CD14-positive monocyte (primary cell): ENCODE results near the gene DUOXA2. TPM values are rescaled to one million over a fixed set of nuclear protein-coding genes. Genes with fewer than 3 reads are reported as not detected.

Experiments
- DNase-seq, 3 donors: peaks; one replicate each; pipeline ENCODE4 v3.0.0-alpha.2; 2011 to 2022
- H2AFZ ChIP-seq: 2 replicates; pipeline ENCODE4 v1.6.0; 2012; ENCODE audit warnings: mild to moderate bottlenecking, low read depth, low read length, inconsistent platforms; ENCODE audit not compliant: insufficient read depth, poor library complexity, severe bottlenecking
- H3K27ac ChIP-seq, 2 donors: 1 replicate in 1 of 2; 2 replicates in 1 of 2; pipeline ENCODE4 v1.5.1; 2012 to 2013; ENCODE audit warnings: low read length in 2 of 2, control low read depth in 1 of 2, inconsistent platforms in 1 of 2, low read depth in 1 of 2, mild to moderate bottlenecking in 1 of 2
- H3K27me3 ChIP-seq, 2 donors: one replicate each; pipeline versions ENCODE4 v1.6.0 to v1.6.1; 2011 to 2013; ENCODE audit warnings: low read length in 2 of 2; ENCODE audit not compliant: control insufficient read depth in 2 of 2, insufficient read depth in 2 of 2
- H3K36me3 ChIP-seq, 2 donors: replicated peaks in 1 of 2; 1 replicate in 1 of 2; 2 replicates in 1 of 2; pipeline versions ENCODE4 v1.5.1 to v1.6.1; 2012 to 2013; ENCODE audit warnings: low read length in 2 of 2, control low read depth in 1 of 2, inconsistent platforms in 1 of 2, mild to moderate bottlenecking in 1 of 2; ENCODE audit not compliant: insufficient read depth in 2 of 2, control insufficient read depth in 1 of 2
- H3K4me1 ChIP-seq, 2 donors: 1 replicate in 1 of 2; 2 replicates in 1 of 2; pipeline versions ENCODE4 v1.5.1 to v1.6.1; 2012 to 2013; ENCODE audit warnings: low read length in 2 of 2, control low read depth in 1 of 2, inconsistent platforms in 1 of 2, mild to moderate bottlenecking in 1 of 2, moderate library complexity in 1 of 2; ENCODE audit not compliant: insufficient read depth in 2 of 2, control insufficient read depth in 1 of 2
- H3K4me2 ChIP-seq: replicated peaks from 2 replicates; pipeline ENCODE3; 2012; ENCODE audit warnings: low read length, moderate library complexity, mild to moderate bottlenecking; ENCODE audit not compliant: poor library complexity, severe bottlenecking; ENCODE audit errors: extremely low read depth
- H3K4me3 ChIP-seq, 3 experiments: fragments of 200-600 bp in 1 of 3; sonication (generic) in 1 of 3; replicated peaks in 1 of 3; 1 replicate in 2 of 3; 2 replicates in 1 of 3; pipeline ENCODE4 v1.5.1; 2011 to 2013; ENCODE audit warnings: low read length in 3 of 3, mild to moderate bottlenecking in 3 of 3, control low read depth in 2 of 3, low read depth in 2 of 3, inconsistent platforms in 1 of 3, moderate library complexity in 1 of 3
- H3K79me2 ChIP-seq: 2 replicates; pipeline ENCODE4 v1.6.0; 2012; ENCODE audit warnings: mild to moderate bottlenecking, control low read depth, inconsistent platforms, low read length, moderate library complexity; ENCODE audit not compliant: insufficient read depth
- H3K9ac ChIP-seq: 2 replicates; pipeline ENCODE4 v1.6.0; 2017; ENCODE audit warnings: low read length, mild to moderate bottlenecking; ENCODE audit not compliant: insufficient read depth, poor library complexity, severe bottlenecking
- H3K9me3 ChIP-seq, 2 donors: replicated peaks in 1 of 2; 1 replicate in 1 of 2; 2 replicates in 1 of 2; pipeline versions ENCODE4 v1.5.1 to v1.6.1; 2012 to 2013; ENCODE audit warnings: low read length in 2 of 2, control low read depth in 1 of 2; ENCODE audit not compliant: control insufficient read depth in 1 of 2, insufficient read depth in 1 of 2
- H4K20me1 ChIP-seq: 2 replicates; pipeline ENCODE4 v1.6.0; 2012; ENCODE audit warnings: mild to moderate bottlenecking, low read length, control low read depth, moderate library complexity; ENCODE audit not compliant: insufficient read depth
- H3K27ac Mint-ChIP-seq, 7 donors: one replicate each; pipeline ENCODE4 v1.8.0; 2020; ENCODE audit warnings: mild to moderate bottlenecking in 7 of 7, mixed read lengths in 7 of 7, moderate library complexity in 6 of 7, inconsistent platforms in 2 of 7
- H3K27me3 Mint-ChIP-seq, 3 donors: one replicate each; pipeline ENCODE4 v1.8.0; 2021 to 2022; ENCODE audit warnings: low read depth in 3 of 3, mild to moderate bottlenecking in 3 of 3, mixed read lengths in 3 of 3, moderate library complexity in 3 of 3, inconsistent platforms in 1 of 3
- H3K36me3 Mint-ChIP-seq, 2 donors: one replicate each; pipeline ENCODE4 v1.8.0; 2020; ENCODE audit warnings: mixed read lengths in 2 of 2, inconsistent platforms in 1 of 2, mild to moderate bottlenecking in 1 of 2
- H3K4me1 Mint-ChIP-seq: one replicate; pipeline ENCODE4 v1.8.0; 2020; ENCODE audit warnings: mild to moderate bottlenecking, mixed read lengths
- H3K4me3 Mint-ChIP-seq, 2 donors: one replicate each; pipeline ENCODE4 v1.8.0; 2020; ENCODE audit warnings: mild to moderate bottlenecking in 2 of 2, mixed read lengths in 2 of 2, moderate library complexity in 1 of 2
- H3K9me3 Mint-ChIP-seq, 7 donors: one replicate each; pipeline ENCODE4 v1.8.0; 2020 to 2022; ENCODE audit warnings: mixed read lengths in 7 of 7, mild to moderate bottlenecking in 6 of 7, moderate library complexity in 6 of 7, inconsistent platforms in 2 of 7
- CTCF ChIP-seq: fragments of 200-600 bp; IDR thresholded peaks from one replicate; pipeline ENCODE4 v1.8.0; 2022; ENCODE audit warnings: antibody characterized with exemption, mild to moderate bottlenecking
- WGBS: methylation state at CpG from one replicate; pipeline ENCODE4 v1.1.5; 2013; ENCODE audit warnings: missing lambda C conversion rate; ENCODE audit not compliant: insufficient coverage; 5-methylcytosine and 5-hydroxymethylcytosine counted together
- intact Hi-C, 2 donors: fragments of 100-400 bp; cut with micrococcal nuclease; formaldehyde crosslinking; loops; one replicate each; pipeline versions ENCODE4 v1.15.0 to v1.15.1; 2023
- polyA plus RNA-seq, 3 donors: library from polyadenylated mRNA; depleted of rRNA in 1 of 3; unstranded in 2 of 3; stranded (reverse) in 1 of 3; fragments of 300-500 nt in 2 of 3; fragments of >200 nt in 1 of 3; fragmentation: Illumina TruSeq in 2 of 3; gene quantifications; 1 replicate in 2 of 3; 2 replicates in 1 of 3; pipeline ENCODE4 v1.2.3, GENCODE V29; 2012 to 2021

Gene DUOXA2
- polyA plus RNA-seq, 3 donors = not detected

- no peaks in the 10 kb centered on the region for H3K4me1 Mint-ChIP-seq
- Histone ChIP-seq H3K4me3 (no peak overlapping the region), H3K4me1 (no peaks in the 10 kb centered on the region), H3K27me3 (no peaks in the 10 kb centered on the region), H3K79me2 (no peaks in the 10 kb centered on the region), H3K27ac (no peak overlapping the region), H3K36me3 (no peaks in the 10 kb centered on the region), H3K9ac (no peak overlapping the region), H2AFZ (no peak overlapping the region), H3K4me2 (no peak overlapping the region), H3K9me3 (no peaks in the 10 kb centered on the region), H4K20me1 (no peaks in the 10 kb centered on the region)
- H3K9me3 Mint-ChIP-seq = peaks cover 0 to 3% (median 0%) of the 10 kb centered on the region in 7 donors
- no peak overlapping the region for H3K27ac Mint-ChIP-seq
- TF ChIP-seq CTCF = no peak
- H3K27me3 Mint-ChIP-seq = peaks cover 6 to 9% (median 8%) of the 10 kb centered on the region in 3 donors
- intact Hi-C loops = no loop called here
- WGBS = no CpG with 5 or more reads among the region's 1 CpG
- no peak overlapping the region for H3K4me3 Mint-ChIP-seq
- no peak for DNase-seq
- peaks cover 0 to 7% of the 10 kb centered on the region in 2 donors for H3K36me3 Mint-ChIP-seq
Observed at GRCh38 chr15:45149060-45149459, 34.9 kb downstream of the DUOXA2 start.

GRCh38 chr15:45150481-45150880, 36.4 kb downstream of the DUOXA2 start:
- WGBS = 96% methylated on average over 5 of the region's 6 CpGs
- H3K27ac Mint-ChIP-seq = no peak overlapping the region
- H3K4me3 Mint-ChIP-seq = no peak overlapping the region

More at GRCh38 chr15:45150481-45150880, 36.4 kb downstream of the DUOXA2 start:
- Histone ChIP-seq H3K4me3 (no peak overlapping the region), H3K4me1 (no peaks in the 10 kb centered on the region), H3K79me2 (no peaks in the 10 kb centered on the region), H2AFZ (no peak overlapping the region), H3K36me3 (no peaks in the 10 kb centered on the region), H3K9me3 (no peaks in the 10 kb centered on the region), H3K4me2 (no peak overlapping the region), H4K20me1 (no peaks in the 10 kb centered on the region), H3K27ac (no peak overlapping the region), H3K9ac (no peak overlapping the region), H3K27me3 (no peaks in the 10 kb centered on the region)
- no peak for TF ChIP-seq CTCF
- Mint-ChIP-seq H3K9me3 (peaks cover 0 to 3% (median 0%) of the 10 kb centered on the region in 7 donors), H3K27me3 (peaks cover 3 to 7% (median 6%) of the 10 kb centered on the region in 3 donors), H3K4me1 (no peaks in the 10 kb centered on the region), H3K36me3 (peaks cover 0 to 7% of the 10 kb centered on the region in 2 donors)
- DNase-seq = no peak
- intact Hi-C loops = no loop called here
